ENCODE data around the gene PTPN21. TPM values are rescaled to one million over a fixed set of nuclear protein-coding genes. Genes with fewer than 3 reads are reported as not detected.

PTPN21 gene
- total RNA-seq, 1 donor from 2014 or later = 18.1 TPM

DNA sequence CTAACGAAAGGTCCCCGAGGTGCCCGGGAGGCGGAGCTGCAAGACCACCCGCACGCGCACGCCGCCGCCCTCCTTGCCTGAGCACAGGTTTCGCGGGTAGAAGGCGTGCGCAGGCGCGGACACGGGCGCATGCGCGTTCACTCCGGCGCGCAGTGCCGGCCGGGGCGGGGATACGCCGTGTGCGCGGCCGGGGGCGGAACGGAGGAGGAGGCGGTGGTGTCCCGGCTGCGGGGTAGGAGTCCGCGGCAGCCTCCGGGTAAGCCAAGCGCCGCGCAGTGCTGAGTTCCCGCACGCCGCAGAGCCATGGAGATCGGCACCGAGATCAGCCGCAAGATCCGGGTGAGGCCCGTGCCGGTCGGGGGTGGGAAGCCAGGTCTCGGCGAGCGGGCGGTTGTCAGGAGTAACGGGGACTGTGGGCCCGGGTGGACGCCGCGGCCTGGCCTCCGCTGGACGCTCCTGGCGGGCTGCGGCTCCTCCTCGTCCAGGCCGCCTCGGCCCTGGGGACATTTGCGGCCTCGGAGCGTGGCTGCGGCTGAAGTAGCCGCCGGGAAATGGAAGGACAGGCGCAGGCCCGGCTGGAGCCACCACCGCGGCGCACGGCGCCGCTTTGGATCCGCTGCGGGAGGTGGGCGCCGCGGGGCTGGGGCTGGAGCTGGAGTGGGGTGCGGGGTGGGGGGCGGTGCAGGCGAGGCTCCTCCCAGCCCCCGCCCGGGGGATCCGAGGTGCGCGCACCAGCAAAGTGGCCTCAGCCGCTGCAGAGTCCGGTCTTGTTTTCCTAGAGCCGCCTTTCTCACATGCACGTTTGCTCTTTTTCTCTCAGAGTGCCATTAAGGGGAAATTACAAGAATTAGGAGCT, 8.3 kb upstream of the PTPN21 start, which contains the start of gene ZC3H14:
Gene ZC3H14 (plus strand): TSS at position 207 of the 856 bp plus-strand sequence. CDS start 97 bp downstream, at position 304.
- Histone ChIP-seq H3K4me1 (peaks cover 4 to 6% of the 10 kb centered on the region in 2 donors), H3K27ac (peak within 1 kb of the TSS; percentile 80 to 90), H3K36me3 (peaks cover 3 to 7% of the 10 kb centered on the region in 2 donors), H3K27me3 (no peaks in the 10 kb centered on the region), H3K9me3 (no peaks in the 10 kb centered on the region), H3K4me3 (peak within 1 kb of the TSS; percentile 93 to 94)
- intact Hi-C loops (cut with DNase I) = loop anchor here (1.0 kb wide), 1 partner anchor 71 kb away; no protein-coding TSS in a partner anchor
- TF ChIP-seq CTCF (IDR thresholded peaks at IDR 0.05) = no peak
- DNase-seq (ENCODE audit: low spot score in 2 of 2) = peak; percentile 15 to 89

GRCh38 chr14:88562532-88562830, 7.7 kb upstream of the PTPN21 start:
- no peak for DNase-seq (ENCODE audit: low spot score in 2 of 2)
- H3K36me3 ChIP-seq = peaks cover 0 to 3% of the 10 kb centered on the region in 2 donors
- H3K9me3 ChIP-seq = no peaks in the 10 kb centered on the region
- no peaks in the 10 kb centered on the region for H3K27me3 ChIP-seq
- TF ChIP-seq CTCF (IDR thresholded peaks at IDR 0.05) = no peak
- H3K27ac ChIP-seq = peak overlapping the region; percentile 80 to 90
- peak overlapping the region; percentile 93 to 94 for H3K4me3 ChIP-seq
- H3K4me1 ChIP-seq = peaks cover 4 to 6% of the 10 kb centered on the region in 2 donors
- intact Hi-C loops (cut with DNase I) = no loop called here

DNA sequence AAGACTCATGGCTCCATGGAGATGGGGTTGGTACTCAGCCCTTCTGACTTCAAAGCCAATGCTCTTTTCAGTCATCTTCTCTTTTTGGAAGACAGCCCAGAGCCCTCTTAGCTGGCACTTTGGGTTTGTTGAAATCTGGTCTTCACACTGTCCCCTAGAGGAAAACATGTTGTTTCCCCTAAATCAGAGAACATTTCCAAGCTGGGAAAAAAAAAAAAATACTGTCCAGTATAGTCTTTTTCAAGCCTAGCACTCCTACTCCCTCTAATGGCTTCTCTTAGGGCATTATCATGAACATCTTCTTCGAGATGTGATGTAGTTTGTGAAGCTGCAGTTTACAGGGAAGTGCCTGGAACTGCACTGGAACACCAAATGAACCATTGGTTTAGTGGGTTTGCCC, 5.0 kb upstream of the PTPN21 start:
- DNase-seq (ENCODE audit: low spot score in 2 of 2) = no peak
- H3K27ac ChIP-seq = no peak overlapping the region
- no peak overlapping the region for H3K4me3 ChIP-seq
- peak in 1 of 3 experiments; percentile 22 for TF ChIP-seq CTCF (IDR thresholded peaks at IDR 0.05)
- no peaks in the 10 kb centered on the region for H3K36me3 ChIP-seq
- no peaks in the 10 kb centered on the region for H3K9me3 ChIP-seq
- no peaks in the 10 kb centered on the region for H3K27me3 ChIP-seq
- intact Hi-C loops (cut with DNase I) = loop anchor here (5.0 to 10.0 kb wide), 2 partner anchors 173 to 1695 kb away; partner anchors contain the start of genes PSMC1 and SPATA7
- H3K4me1 ChIP-seq = peaks cover 6% of the 10 kb centered on the region in 2 donors

GRCh38 chr14:88556581-88556980, 1.8 kb upstream of the PTPN21 start:
- Histone ChIP-seq H3K36me3 (no peaks in the 10 kb centered on the region), H3K27me3 (no peaks in the 10 kb centered on the region), H3K27ac (no peak overlapping the region), H3K4me1 (peaks cover 0 to 7% of the 10 kb centered on the region in 2 donors), H3K4me3 (no peak overlapping the region), H3K9me3 (no peaks in the 10 kb centered on the region)
- DNase-seq (ENCODE audit: low spot score in 2 of 2) = no peak
- intact Hi-C loops (cut with DNase I) = loop anchor here (5.0 to 10.0 kb wide), 2 partner anchors 169 to 1698 kb away; partner anchors contain the start of genes PSMC1 and SPATA7
- TF ChIP-seq CTCF (IDR thresholded peaks at IDR 0.05) = no peak

GRCh38 chr14:88553886-88554456, 836 bp downstream of the PTPN21 start:
- intact Hi-C loops (cut with DNase I) = loop anchor here (2.0 to 10.0 kb wide), 5 partner anchors 61 to 1701 kb away; partner anchors contain the start of genes GALC, PSMC1 and TDP1

More at GRCh38 chr14:88553886-88554456, 836 bp downstream of the PTPN21 start:
- peak overlapping the region; percentile 90 to 96 for H3K27ac ChIP-seq
- DNase-seq (ENCODE audit: low spot score in 2 of 2) = no peak
- H3K4me3 ChIP-seq = peak overlapping the region; percentile 93 to 94
- H3K27me3 ChIP-seq = no peaks in the 10 kb centered on the region
- no peaks in the 10 kb centered on the region for H3K9me3 ChIP-seq
- TF ChIP-seq CTCF (IDR thresholded peaks at IDR 0.05) = no peak
- H3K4me1 ChIP-seq = peaks cover 9 to 16% of the 10 kb centered on the region in 2 donors
- H3K36me3 ChIP-seq = peaks cover 10 to 12% of the 10 kb centered on the region in 2 donors
